ENCODE results near the gene ZBTB39. TPM values are rescaled to one million over a fixed set of nuclear protein-coding genes. Genes with fewer than 3 reads are reported as not detected.

ZBTB39 gene
- total and polyA plus RNA-seq, 2 of the 8 experiments (the other 6 are each of a cell fraction or from before 2014, with no cell fraction given), result 19.3 to 25.0 TPM

- Histone ChIP-seq H2BK5ac (ENCODE audit: low read depth, low read length) (no peak overlapping the region), H3K36me3 (ENCODE audit: control insufficient read depth in 2 of 4, insufficient read depth in 4 of 4, low read length in 3 of 4) (no peaks in the 10 kb centered on the region), H3K23ac (ENCODE audit: insufficient read length) (no peak overlapping the region), H4K8ac (ENCODE audit: extremely low read depth, insufficient read depth, low read length) (no peak overlapping the region), H3K79me1 (ENCODE audit: low read depth, low read length) (no peaks in the 10 kb centered on the region), H2AK5ac (ENCODE audit: low read depth, low read length) (no peak overlapping the region), H4K20me1 (replicated peaks in 1 of 2; ENCODE audit: control insufficient read depth in 1 of 2, insufficient read depth in 2 of 2, low read length in 2 of 2) (no peaks in the 10 kb centered on the region), H3K27ac (ENCODE audit: low read depth, low read length) (no peak overlapping the region), H3K56ac (replicated peaks; ENCODE audit: insufficient read length, low read depth, low read length) (no peak overlapping the region), H3K4ac (replicated peaks; ENCODE audit: insufficient read length, low read depth, low read length) (no peak overlapping the region), H3K18ac (ENCODE audit: extremely low read depth, low read length) (no peak overlapping the region), H3K4me2 (ENCODE audit: insufficient read depth in 1 of 2, low read depth in 2 of 2, low read length in 2 of 2) (no peak overlapping the region), H4K5ac (ENCODE audit: insufficient read length, low read depth, low read length) (no peak overlapping the region), H2BK120ac (replicated peaks; ENCODE audit: low read depth, low read length) (no peak overlapping the region), H2BK20ac (ENCODE audit: low read length) (no peak overlapping the region), H3K14ac (ENCODE audit: insufficient read length) (no peak overlapping the region), H3K27me3 (replicated peaks in 1 of 4; ENCODE audit: control insufficient read depth in 3 of 4, extremely low read depth in 1 of 4, insufficient read depth in 3 of 4, low read length in 3 of 4) (peaks cover 0 to 3% (median 0%) of the 10 kb centered on the region in 4 experiments; a peak in 1 of 7 replicates), H3K4me1 (replicated peaks in 1 of 4; ENCODE audit: control insufficient read depth in 3 of 4, insufficient read depth in 4 of 4, low read length in 3 of 4) (no peaks in the 10 kb centered on the region; a peak in 2 of 7 replicates), H3K79me2 (ENCODE audit: control insufficient read depth in 1 of 2, insufficient read depth in 2 of 2, low read length in 2 of 2) (no peaks in the 10 kb centered on the region), H3K9ac (replicated peaks in 1 of 4; ENCODE audit: extremely low read depth in 1 of 4, low read depth in 3 of 4, low read length in 3 of 4) (no peak overlapping the region), H2BK12ac (ENCODE audit: low read depth, low read length) (no peak overlapping the region), H2AFZ (ENCODE audit: low read length) (no peak overlapping the region), H4K91ac (replicated peaks; ENCODE audit: insufficient read length, low read length) (no peak overlapping the region), H3K9me3 (ENCODE audit: insufficient read depth in 2 of 2, low read depth in 1 of 2, low read length in 1 of 2) (no peaks in the 10 kb centered on the region), H3K23me2 (ENCODE audit: low read depth, low read length) (no peaks in the 10 kb centered on the region; the same call in 1 of the 2 replicates), H2BK15ac (ENCODE audit: low read length) (no peak overlapping the region), H3K4me3 (ENCODE audit: extremely low read depth in 1 of 4, insufficient read depth in 2 of 4, low read depth in 3 of 4, low read length in 4 of 4) (no peak overlapping the region)
- no peak for FAIRE-seq
- no peak for DNase-seq (ENCODE audit: low read depth in 1 of 2, low spot score in 2 of 2)
- ChIA-PET CTCF (ENCODE audit: partially characterized antibody) (interaction anchor here (0.7 to 4.4 kb wide), 7 partner anchors 9 to 189 kb away, joined by 3 to 39 read pairs (median 4); partner anchors contain the start of gene ZBTB39), POLR2A (ENCODE audit: partially characterized antibody) (interaction anchor here (0.7 to 2.8 kb wide), 3 partner anchors 61 to 87 kb away, joined by 3 to 16 read pairs (median 3); partner anchors contain the start of gene STAT6)
- WGBS, 2 experiments (ENCODE audit: extremely low coverage in 1 of 2, insufficient coverage in 1 of 2, insufficient read length in 1 of 2, insufficient replicate concordance in 2 of 2, low coverage in 1 of 2, low lambda C conversion rate in 2 of 2, missing lambda C conversion rate in 1 of 2), result 70% methylated on average over 2 of the region's 2 CpGs; no CpG with 5 or more reads in 1 of the 2 experiments
- TF ChIP-seq RFX5 (IDR thresholded peaks at IDR 0.05; ENCODE audit: borderline replicate concordance, low read depth, low read length) (no peak), EZH2 (IDR thresholded peaks at IDR 0.05; ENCODE audit: low read depth, low read length, severe bottlenecking) (no peak), CREB1 (IDR thresholded peaks at IDR 0.05) (no peak)
- TF ChIP-seq, protein P1, sequence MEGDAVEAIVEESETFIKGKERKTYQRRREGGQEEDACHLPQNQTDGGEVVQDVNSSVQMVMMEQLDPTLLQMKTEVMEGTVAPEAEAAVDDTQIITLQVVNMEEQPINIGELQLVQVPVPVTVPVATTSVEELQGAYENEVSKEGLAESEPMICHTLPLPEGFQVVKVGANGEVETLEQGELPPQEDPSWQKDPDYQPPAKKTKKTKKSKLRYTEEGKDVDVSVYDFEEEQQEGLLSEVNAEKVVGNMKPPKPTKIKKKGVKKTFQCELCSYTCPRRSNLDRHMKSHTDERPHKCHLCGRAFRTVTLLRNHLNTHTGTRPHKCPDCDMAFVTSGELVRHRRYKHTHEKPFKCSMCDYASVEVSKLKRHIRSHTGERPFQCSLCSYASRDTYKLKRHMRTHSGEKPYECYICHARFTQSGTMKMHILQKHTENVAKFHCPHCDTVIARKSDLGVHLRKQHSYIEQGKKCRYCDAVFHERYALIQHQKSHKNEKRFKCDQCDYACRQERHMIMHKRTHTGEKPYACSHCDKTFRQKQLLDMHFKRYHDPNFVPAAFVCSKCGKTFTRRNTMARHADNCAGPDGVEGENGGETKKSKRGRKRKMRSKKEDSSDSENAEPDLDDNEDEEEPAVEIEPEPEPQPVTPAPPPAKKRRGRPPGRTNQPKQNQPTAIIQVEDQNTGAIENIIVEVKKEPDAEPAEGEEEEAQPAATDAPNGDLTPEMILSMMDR (IDR thresholded peaks at IDR 0.05; ENCODE audit: control extremely low read depth in 1 of 3, insufficient read depth in 1 of 3, low read depth in 1 of 3, low read length in 3 of 3), result no peak
Measured at GRCh38 chr12:57025196-57025595, 18.9 kb upstream of the ZBTB39 start.

Measured in H1 (cell line).